ENCODE results near the gene SLC16A7.

The SLC16A7 gene

DNA sequence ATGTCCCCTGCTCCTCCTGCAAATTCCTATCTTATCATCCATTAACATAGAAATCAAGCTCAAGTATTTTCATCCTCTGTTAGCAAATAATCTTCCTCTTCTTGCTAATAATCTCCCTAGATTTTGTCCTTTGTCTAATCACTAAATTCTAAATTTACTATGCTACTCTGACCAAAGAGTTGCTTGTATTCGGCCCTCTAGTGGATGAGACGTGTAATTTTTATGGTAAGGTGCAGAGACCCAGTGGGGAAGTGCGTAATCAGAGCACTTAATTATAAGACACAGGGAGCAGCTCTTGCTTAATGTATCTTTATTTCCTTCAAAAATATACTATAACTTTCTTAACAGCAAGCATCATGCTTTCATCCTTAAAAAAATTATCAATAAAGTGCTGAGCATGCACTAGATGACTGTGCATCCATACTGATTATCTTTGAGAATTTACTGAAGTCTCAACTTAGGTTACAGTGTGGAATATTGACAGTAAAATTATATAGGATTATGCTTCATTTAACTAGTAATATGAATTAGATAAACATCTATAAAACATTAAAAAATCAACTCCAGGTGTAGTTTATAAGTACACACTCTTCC lies 212.6 kb downstream of the SLC16A7 start:
- DNase-seq = peak; percentile 46
- in situ Hi-C loops (cut with MboI; ENCODE audit: low pct_unique_long_range_greater_than_20kb, low sequenced_read_pairs) = no loop called here

DNA sequence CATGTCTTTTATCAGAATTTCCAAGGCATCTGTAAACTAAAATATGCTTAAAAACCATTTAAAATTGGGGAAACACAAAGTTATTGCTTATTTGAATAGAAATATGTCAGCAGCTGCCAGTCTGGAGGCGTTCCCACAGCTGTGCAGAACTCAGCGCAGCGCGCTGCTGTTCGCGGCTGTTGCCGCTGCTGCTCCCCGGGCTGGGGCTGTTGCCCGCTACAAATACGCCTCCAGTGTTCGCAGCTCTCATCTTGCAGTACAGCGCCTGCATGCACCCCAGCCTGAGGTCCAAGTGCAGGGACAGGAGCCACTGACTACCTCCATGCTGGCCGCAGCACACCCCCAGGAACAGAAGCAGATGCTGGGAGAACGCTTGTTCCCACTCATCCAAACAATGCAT lies 216.2 kb downstream of the SLC16A7 start:
- in situ Hi-C loops (cut with MboI; ENCODE audit: low pct_unique_long_range_greater_than_20kb, low sequenced_read_pairs) = no loop called here

DNA sequence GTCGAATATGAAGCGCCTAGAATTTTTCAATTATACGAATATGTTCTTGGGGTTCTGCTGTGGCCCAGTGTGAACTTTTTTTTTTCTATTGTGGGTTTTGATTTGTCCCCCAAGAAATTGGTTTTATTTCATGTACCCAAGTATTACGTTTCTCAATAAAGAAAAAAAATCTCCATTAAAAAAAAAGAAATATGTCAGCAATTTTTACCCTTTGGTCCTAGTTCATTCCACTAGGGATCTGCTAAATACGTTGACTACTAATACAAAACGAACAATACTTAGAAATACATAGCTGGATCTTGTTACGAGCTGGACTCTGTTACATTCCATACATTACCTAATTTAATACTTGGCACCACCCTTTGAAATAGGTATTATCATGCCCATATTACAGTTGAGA lies 216.9 kb downstream of the SLC16A7 start:
- DNase-seq = no peak
- in situ Hi-C loops (cut with MboI; ENCODE audit: low pct_unique_long_range_greater_than_20kb, low sequenced_read_pairs) = no loop called here

More for the DNA sequence above, 216.2 kb downstream of the SLC16A7 start:
- no peak for DNase-seq

DNA sequence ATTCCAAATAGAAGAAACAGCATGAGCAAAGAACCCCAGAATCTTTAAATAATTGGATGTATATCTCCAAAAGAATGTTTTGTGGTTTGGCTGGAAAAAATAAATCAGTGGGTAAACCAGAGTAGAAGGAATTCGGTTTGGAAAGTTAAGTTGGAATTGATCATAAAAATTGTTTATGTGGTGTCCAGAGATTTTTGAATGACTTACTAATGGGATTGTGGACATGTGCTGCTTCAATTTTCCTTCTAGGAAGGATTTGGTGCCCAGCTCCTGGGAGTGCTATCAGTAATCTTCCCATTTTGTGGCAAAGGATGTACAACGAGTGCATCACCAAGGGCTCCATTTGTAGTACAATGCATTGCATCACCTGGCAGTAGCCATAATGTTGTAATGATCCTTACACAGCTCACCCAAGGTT lies 224.8 kb downstream of the SLC16A7 start:
- DNase-seq = no peak
- in situ Hi-C loops (cut with MboI; ENCODE audit: low pct_unique_long_range_greater_than_20kb, low sequenced_read_pairs) = no loop called here

DNA sequence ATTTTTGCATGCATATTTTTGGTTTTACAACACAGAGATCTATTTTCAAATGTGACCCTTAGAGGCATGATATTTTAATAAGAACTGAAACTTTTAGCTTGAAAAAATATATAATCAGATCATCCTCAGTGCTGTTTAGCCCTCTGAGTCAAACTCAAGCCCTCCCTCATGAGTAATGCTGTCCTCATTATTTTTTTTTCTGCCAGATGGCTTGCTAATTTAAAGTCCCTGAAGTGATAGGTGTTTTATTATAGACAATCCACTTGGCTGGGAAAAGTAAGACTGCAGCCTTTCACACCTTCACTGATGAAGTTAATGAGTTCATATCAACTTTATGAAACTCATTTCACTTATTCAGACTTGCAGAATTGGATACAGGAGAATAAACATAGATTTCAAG lies 227.7 kb downstream of the SLC16A7 start:
- DNase-seq = no peak
- in situ Hi-C loops (cut with MboI; ENCODE audit: low pct_unique_long_range_greater_than_20kb, low sequenced_read_pairs) = no loop called here

DNA sequence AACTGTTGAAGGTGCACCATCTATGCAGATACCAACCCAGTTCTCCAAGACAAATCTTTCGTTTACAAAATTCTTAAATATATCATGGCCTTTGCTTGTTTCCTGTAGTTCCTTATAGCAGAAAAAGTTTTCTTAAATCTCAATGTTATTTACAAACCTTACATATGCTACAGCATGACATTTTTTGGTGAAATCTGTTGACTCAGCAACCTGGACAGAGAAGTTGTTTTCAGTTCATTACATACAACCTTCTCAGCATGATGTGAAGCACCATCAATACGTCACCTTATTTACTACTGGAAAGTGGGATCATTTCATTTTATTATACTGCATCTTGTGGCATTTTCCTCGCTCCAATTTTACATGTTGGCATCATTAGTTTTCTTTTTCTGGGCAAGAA lies 231.9 kb downstream of the SLC16A7 start:
- DNase-seq = no peak
- in situ Hi-C loops (cut with MboI; ENCODE audit: low pct_unique_long_range_greater_than_20kb, low sequenced_read_pairs) = no loop called here

DNA sequence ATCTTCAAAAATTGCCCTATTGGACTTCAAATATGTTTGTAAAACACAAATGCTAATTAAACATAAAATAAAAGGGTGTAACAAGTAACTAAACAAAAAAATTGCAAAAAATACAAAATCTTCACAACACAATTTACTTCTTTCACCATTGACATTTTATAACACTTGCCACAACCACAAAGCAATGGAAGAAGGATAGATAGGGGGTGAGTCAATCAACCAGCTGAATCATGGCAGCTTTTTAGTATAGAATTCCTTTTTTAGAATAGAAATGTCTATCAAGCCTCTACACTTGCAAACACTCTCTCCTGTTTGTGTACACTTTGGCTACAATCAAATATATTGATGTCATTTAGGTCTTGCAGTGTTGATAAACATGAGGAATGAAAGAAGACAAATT lies 232.7 kb downstream of the SLC16A7 start:
- in situ Hi-C loops (cut with MboI; ENCODE audit: low pct_unique_long_range_greater_than_20kb, low sequenced_read_pairs) = no loop called here
- no peak for DNase-seq

DNA sequence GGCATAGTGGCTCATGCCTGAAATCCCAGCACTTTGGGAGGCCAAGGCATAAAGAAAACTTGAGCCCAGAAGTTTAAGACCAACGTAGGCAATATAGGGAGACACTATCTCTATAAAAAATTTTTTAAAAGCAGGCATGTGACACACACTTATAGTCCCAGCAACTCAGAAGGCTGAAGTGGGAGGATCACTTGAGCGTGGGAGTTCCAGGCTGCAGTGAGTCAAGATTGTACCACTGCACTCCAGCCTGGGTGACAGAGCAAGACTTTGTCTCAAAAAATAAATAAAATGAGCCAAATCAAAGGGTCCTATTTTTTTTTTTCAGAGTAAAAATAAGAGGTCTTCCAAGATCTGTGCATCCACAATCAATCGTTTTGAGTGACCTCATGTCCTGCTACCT lies 237.6 kb downstream of the SLC16A7 start:
- DNase-seq = no peak
- in situ Hi-C loops (cut with MboI; ENCODE audit: low pct_unique_long_range_greater_than_20kb, low sequenced_read_pairs) = no loop called here

DNA sequence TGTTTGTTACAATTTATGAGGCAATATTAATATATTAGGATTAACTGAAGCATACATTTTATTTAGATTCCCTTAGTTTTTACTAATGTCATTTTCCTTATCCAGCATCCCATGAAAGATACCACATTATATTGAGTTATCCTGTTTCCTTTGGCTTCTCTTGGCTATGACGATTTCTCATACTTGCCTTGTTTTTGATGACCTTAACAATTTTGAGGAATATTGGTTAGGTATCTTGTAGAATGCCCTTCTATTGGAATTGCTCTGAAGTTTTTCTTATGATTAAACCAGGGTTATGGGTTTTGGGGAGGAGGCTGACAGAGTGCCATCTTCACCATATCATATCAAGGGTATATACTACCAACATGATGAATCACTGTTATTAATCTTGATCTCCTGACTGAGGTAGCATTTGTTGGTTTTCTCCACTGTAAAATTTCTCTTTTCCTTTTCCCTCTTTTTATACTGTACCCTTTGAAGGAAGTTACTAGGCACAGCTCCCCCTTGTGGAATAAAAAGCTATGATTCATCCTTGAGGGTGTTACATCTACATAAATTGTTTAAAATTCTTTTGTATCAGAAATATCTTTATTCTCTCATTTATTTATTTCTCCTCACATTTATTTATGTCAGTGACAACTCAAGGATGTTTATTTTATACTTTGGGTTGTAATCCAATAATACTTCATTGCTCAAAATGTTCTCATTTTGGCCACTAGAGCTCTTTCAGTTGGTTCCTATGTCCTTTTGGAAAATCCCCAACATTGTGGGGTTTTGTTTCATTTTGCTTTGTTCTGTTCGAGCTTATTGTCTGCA lies 239.0 kb downstream of the SLC16A7 start:
- peak; percentile 43 for DNase-seq
- in situ Hi-C loops (cut with MboI; ENCODE audit: low pct_unique_long_range_greater_than_20kb, low sequenced_read_pairs) = no loop called here
